ENCODE data around the gene FBXO33.
"Not testable (repeated sequence)": the region's sequence is repeated elsewhere in the genome, so short reads cannot be mapped to it uniquely, and the experiment has no call there.

The FBXO33 gene

DNA sequence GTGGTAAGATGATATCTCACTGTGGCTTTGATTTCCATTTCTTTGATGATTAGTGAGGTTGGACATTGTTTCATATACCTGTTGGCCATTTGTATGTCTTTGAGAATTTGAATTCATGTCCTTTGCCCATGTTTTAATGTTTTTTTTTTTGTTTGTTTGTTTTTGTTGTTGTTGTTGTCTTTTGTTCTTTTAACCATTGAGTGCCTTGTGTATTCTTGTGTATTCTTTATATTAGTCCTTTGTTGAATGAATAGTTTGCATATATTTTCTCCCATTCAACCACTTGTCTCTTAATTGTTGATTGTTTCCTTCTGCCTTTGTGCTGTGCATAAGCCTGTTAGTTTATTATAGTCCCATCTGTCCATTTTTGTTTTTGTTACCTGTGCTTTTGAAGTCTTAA lies 71.9 kb downstream of the FBXO33 start:
- TF ChIP-seq, protein P1, sequence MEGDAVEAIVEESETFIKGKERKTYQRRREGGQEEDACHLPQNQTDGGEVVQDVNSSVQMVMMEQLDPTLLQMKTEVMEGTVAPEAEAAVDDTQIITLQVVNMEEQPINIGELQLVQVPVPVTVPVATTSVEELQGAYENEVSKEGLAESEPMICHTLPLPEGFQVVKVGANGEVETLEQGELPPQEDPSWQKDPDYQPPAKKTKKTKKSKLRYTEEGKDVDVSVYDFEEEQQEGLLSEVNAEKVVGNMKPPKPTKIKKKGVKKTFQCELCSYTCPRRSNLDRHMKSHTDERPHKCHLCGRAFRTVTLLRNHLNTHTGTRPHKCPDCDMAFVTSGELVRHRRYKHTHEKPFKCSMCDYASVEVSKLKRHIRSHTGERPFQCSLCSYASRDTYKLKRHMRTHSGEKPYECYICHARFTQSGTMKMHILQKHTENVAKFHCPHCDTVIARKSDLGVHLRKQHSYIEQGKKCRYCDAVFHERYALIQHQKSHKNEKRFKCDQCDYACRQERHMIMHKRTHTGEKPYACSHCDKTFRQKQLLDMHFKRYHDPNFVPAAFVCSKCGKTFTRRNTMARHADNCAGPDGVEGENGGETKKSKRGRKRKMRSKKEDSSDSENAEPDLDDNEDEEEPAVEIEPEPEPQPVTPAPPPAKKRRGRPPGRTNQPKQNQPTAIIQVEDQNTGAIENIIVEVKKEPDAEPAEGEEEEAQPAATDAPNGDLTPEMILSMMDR (IDR thresholded peaks at IDR 0.05; ENCODE audit: extremely low read depth, missing control alignments), result no peak
- DNase-seq (ENCODE audit: low spot score), result no peak

DNA sequence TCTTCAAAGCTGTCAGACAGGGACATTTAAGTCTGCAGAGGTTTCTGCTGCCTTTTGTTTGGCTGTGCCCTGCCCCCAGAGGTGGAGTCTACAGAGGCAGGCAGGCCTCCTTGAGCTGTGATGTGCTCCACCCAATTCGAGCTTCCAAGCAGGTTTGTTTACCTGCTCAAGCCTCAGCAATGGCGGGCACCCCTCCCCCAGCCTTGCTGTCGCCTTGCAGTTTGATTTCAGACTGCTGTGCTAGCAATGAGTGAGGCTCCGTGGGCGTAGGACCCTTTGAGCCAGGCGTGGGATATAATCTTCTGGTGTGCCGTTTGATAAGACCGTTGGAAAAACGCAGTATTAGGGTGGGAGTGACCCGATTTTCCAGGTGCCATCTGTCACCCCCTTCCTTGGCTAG lies 73.2 kb downstream of the FBXO33 start:
- DNase-seq (ENCODE audit: low spot score), result not testable (repeated sequence)

DNA sequence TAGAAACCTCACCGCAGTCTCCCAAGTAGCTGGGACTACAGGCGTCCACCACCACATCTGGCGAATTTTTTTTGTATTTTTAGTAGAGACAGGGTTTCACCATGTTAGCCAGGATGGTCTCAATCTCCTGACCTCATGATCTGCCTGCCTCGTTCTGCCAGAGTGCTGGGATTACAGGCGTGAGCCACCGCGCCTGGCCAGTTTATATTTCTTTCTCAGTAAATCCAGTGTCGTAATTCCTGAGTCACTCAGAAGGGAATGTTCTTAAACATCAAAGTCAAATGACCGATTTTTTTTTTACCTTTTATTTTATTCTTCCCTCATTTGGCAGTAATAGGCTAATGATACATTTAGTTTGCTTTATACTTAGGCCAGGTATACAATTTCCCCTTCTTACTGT lies 80.5 kb downstream of the FBXO33 start:
- DNase-seq (ENCODE audit: low spot score), result no peak
- TF ChIP-seq, protein P1 (IDR thresholded peaks at IDR 0.05; ENCODE audit: extremely low read depth, missing control alignments), result no peak

DNA sequence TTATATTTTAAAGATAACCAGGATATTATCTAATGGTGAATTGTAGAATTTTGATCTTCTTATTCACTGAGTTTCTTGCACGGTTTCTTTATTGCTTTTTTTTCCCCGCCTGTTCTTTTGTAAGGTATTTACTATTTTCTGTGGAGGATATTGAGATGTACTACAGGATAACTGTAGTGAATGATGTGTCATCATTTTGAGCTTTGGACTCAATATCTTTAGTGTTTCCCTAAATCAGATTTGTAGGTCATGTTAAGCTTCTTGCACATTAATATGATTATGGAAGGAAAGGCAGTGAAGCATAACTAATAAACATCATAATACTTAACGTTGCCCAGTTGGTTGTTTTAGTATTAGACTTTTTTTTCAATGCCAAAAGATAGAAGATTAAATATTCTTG lies 81.4 kb downstream of the FBXO33 start:
- TF ChIP-seq, protein P1 (IDR thresholded peaks at IDR 0.05; ENCODE audit: extremely low read depth, missing control alignments), result no peak
- no peak for DNase-seq (ENCODE audit: low spot score)

Data from GM20000 (cell line).